Medulla oblongata (tissue), 1 donor: ENCODE results near the gene ADAMTS15.

Experiments
- DNase-seq: peaks from one replicate; pipeline ENCODE4 v3.0.0-alpha.2; 2015; ENCODE audit errors: extremely low spot score

Gene ADAMTS15

GRCh38 chr11:130462101-130462885 lies 13.8 kb downstream of the ADAMTS15 start:
- DNase-seq, result no peak

GRCh38 chr11:130462931-130463330 lies 14.5 kb downstream of the ADAMTS15 start:
- DNase-seq, result no peak

GRCh38 chr11:130464291-130464812 lies 15.9 kb downstream of the ADAMTS15 start:
- no peak for DNase-seq

GRCh38 chr11:130465263-130465662 lies 16.8 kb downstream of the ADAMTS15 start:
- DNase-seq, result no peak

- DNase-seq, result no peak
These were observed 18.9 kb downstream of the ADAMTS15 start for GRCh38 chr11:130467116-130467900.

- DNase-seq, result no peak
These were observed 20.7 kb downstream of the ADAMTS15 start for GRCh38 chr11:130469181-130469580.

- no peak for DNase-seq
These were observed 22.6 kb downstream of the ADAMTS15 start for GRCh38 chr11:130470832-130471706.

GRCh38 chr11:130471731-130472433 lies 23.4 kb downstream of the ADAMTS15 start:
- DNase-seq, result no peak

- DNase-seq, result no peak
These were observed 24.1 kb downstream of the ADAMTS15 start for GRCh38 chr11:130472434-130472961.

GRCh38 chr11:130473056-130473794 lies 24.8 kb downstream of the ADAMTS15 start:
- no peak for DNase-seq

GRCh38 chr11:130473795-130474377 lies 25.4 kb downstream of the ADAMTS15 start:
- no peak for DNase-seq

GRCh38 chr11:130474637-130475400 lies 26.4 kb downstream of the ADAMTS15 start:
- no peak for DNase-seq

GRCh38 chr11:130475426-130476053 lies 27.1 kb downstream of the ADAMTS15 start:
- no peak for DNase-seq

- DNase-seq, result no peak
These were observed 27.9 kb downstream of the ADAMTS15 start for GRCh38 chr11:130476200-130476921.

- no peak for DNase-seq
These were observed 28.6 kb downstream of the ADAMTS15 start for GRCh38 chr11:130476922-130477491.

- no peak for DNase-seq
These were observed 29.2 kb downstream of the ADAMTS15 start for GRCh38 chr11:130477586-130478203.

- DNase-seq, result peak; percentile 3
These were observed 29.8 kb downstream of the ADAMTS15 start for GRCh38 chr11:130478204-130478701.
